Measurements from ENCODE around the gene LRP1. TPM values are rescaled to one million over a fixed set of nuclear protein-coding genes. Genes with fewer than 3 reads are reported as not detected.

The LRP1 gene
- total and polyA plus RNA-seq, 2 of the 13 experiments (the other 11 are each of a cell fraction or from before 2014, with no cell fraction given) = 14.7 to 30.8 TPM

- Histone ChIP-seq H3K36me3 (replicated peaks in 1 of 2; ENCODE audit: control insufficient read depth in 1 of 2, insufficient read depth in 2 of 2, low read length in 2 of 2) (no peaks in the 10 kb centered on the region), H3K4me1 (ENCODE audit: insufficient read depth, low read length) (peaks cover 67% of the 10 kb centered on the region), H3K9me3 (ENCODE audit: low read length) (no peaks in the 10 kb centered on the region), H3K27me3 (ENCODE audit: control insufficient read depth in 1 of 2, insufficient read depth in 2 of 2, low read length in 2 of 2) (peaks cover 6 to 58% of the 10 kb centered on the region in 2 experiments; a peak in 4 of 5 replicates), H2AFZ (ENCODE audit: low read length) (no peak overlapping the region), H3K27ac (ENCODE audit: extremely low read length, insufficient read depth, low read length) (no peak overlapping the region), H3K4me2 (ENCODE audit: low read depth, low read length) (peak overlapping the region; percentile 57), H3K9ac (ENCODE audit: insufficient read depth, low read depth, low read length) (no peak overlapping the region), H4K20me1 (ENCODE audit: insufficient read depth, low read length) (no peaks in the 10 kb centered on the region), H3K4me3 (replicated peaks in 1 of 3; ENCODE audit: insufficient read depth in 1 of 3, low read depth in 2 of 3, low read length in 3 of 3) (no peak overlapping the region; a peak in 1 of 6 replicates), H3K79me2 (ENCODE audit: insufficient read depth, low read length) (peaks cover 20% of the 10 kb centered on the region)
- FAIRE-seq = no peak
- CTCF ChIA-PET (ENCODE audit: low intra/inter-chr PET ratio, low total read pairs) = interaction anchor here (1.4 to 8.7 kb wide), 2 partner anchors 14 to 18 kb away, joined by 6 to 87 read pairs; a partner anchor contains a TSS
- BruUV-seq (replicated peaks) = no TSS peak
- in situ Hi-C loops (cut with HindIII; ENCODE audit: extremely low pct_ligation_motif_present, low pct_unique_long_range_greater_than_20kb) (no loop called here), intact Hi-C loops (cut with micrococcal nuclease; ENCODE audit: unreplicated experiment) (loop anchor here (2.0 kb wide), 1 partner anchor 13 kb away; no protein-coding TSS in a partner anchor)
- no peak for TF ChIP-seq SALL1 (CRISPR knock-in tag; IDR thresholded peaks at IDR 0.05)
- no peak for DNase-seq (ENCODE audit: low spot score)
- WGBS (ENCODE audit: low lambda C conversion rate) = 46% methylated on average over 8 of the region's 18 CpGs
- POLR2A ChIA-PET = interaction anchor here (1.1 to 1.5 kb wide), 3 partner anchors 13 to 98 kb away, joined by 3 to 5 read pairs (median 3); partner anchors contain the start of gene LRP1
- ATAC-seq = no peak
These were observed 97.5 kb downstream of the LRP1 start for GRCh38 chr12:57225680-57226210.

- FAIRE-seq = no peak
- Histone ChIP-seq H3K9ac (ENCODE audit: insufficient read depth, low read depth, low read length) (no peak overlapping the region), H3K79me2 (ENCODE audit: insufficient read depth, low read length) (peaks cover 30% of the 10 kb centered on the region), H3K27me3 (ENCODE audit: control insufficient read depth in 1 of 2, insufficient read depth in 2 of 2, low read length in 2 of 2) (peaks cover 3 to 48% of the 10 kb centered on the region in 2 experiments; a peak in 4 of 5 replicates), H3K9me3 (ENCODE audit: low read length) (no peaks in the 10 kb centered on the region), H3K36me3 (replicated peaks in 1 of 2; ENCODE audit: control insufficient read depth in 1 of 2, insufficient read depth in 2 of 2, low read length in 2 of 2) (peaks cover 3 to 6% of the 10 kb centered on the region in 2 experiments; a peak in 2 of 5 replicates), H3K4me3 (replicated peaks in 1 of 3; ENCODE audit: insufficient read depth in 1 of 3, low read depth in 2 of 3, low read length in 3 of 3) (peak overlapping the region in 1 of 3 experiments; percentile 46; a peak in 2 of 6 replicates), H3K4me1 (ENCODE audit: insufficient read depth, low read length) (peaks cover 77% of the 10 kb centered on the region), H3K27ac (ENCODE audit: extremely low read length, insufficient read depth, low read length) (no peak overlapping the region), H3K4me2 (ENCODE audit: low read depth, low read length) (peak overlapping the region; percentile 57), H2AFZ (ENCODE audit: low read length) (no peak overlapping the region), H4K20me1 (ENCODE audit: insufficient read depth, low read length) (no peaks in the 10 kb centered on the region)
- no TSS peak for BruUV-seq (replicated peaks)
- ChIA-PET CTCF (ENCODE audit: low intra/inter-chr PET ratio, low total read pairs) (interaction anchor here (8.7 kb wide), 1 partner anchor 12 kb away, joined by 87 read pairs; a partner anchor contains a TSS), POLR2A (interaction anchor here (1.1 to 1.7 kb wide), 4 partner anchors 11 to 99 kb away, joined by 3 to 6 read pairs (median 4); partner anchors contain the start of gene LRP1)
- ATAC-seq = no peak
- WGBS (ENCODE audit: low lambda C conversion rate) = 40% methylated on average over 29 of the region's 35 CpGs
- no peak for DNase-seq (ENCODE audit: low spot score)
- intact Hi-C loops (cut with micrococcal nuclease; ENCODE audit: unreplicated experiment) (no loop called here), in situ Hi-C loops (cut with HindIII; ENCODE audit: extremely low pct_ligation_motif_present, low pct_unique_long_range_greater_than_20kb) (no loop called here)
- TF ChIP-seq ZNF205 (CRISPR knock-in tag; IDR thresholded peaks at IDR 0.05) (peak; percentile 96), ZNF251 (CRISPR knock-in tag; IDR thresholded peaks at IDR 0.05) (no peak), MTERF4 (CRISPR knock-in tag; IDR thresholded peaks at IDR 0.05) (no peak), ZBTB40 (IDR thresholded peaks at IDR 0.05) (no peak), ZBTB40 (CRISPR knock-in tag; IDR thresholded peaks at IDR 0.05) (no peak)
These were observed 98.5 kb downstream of the LRP1 start for GRCh38 chr12:57226588-57227314.

Data from HepG2 (cell line).